Measurements from ENCODE around the gene UVSSA. TPM values are rescaled to one million over a fixed set of nuclear protein-coding genes. Genes with fewer than 3 reads are reported as not detected.

The UVSSA gene
- total RNA-seq, 1 donor from 2014 or later, result 22.8 TPM

DNA sequence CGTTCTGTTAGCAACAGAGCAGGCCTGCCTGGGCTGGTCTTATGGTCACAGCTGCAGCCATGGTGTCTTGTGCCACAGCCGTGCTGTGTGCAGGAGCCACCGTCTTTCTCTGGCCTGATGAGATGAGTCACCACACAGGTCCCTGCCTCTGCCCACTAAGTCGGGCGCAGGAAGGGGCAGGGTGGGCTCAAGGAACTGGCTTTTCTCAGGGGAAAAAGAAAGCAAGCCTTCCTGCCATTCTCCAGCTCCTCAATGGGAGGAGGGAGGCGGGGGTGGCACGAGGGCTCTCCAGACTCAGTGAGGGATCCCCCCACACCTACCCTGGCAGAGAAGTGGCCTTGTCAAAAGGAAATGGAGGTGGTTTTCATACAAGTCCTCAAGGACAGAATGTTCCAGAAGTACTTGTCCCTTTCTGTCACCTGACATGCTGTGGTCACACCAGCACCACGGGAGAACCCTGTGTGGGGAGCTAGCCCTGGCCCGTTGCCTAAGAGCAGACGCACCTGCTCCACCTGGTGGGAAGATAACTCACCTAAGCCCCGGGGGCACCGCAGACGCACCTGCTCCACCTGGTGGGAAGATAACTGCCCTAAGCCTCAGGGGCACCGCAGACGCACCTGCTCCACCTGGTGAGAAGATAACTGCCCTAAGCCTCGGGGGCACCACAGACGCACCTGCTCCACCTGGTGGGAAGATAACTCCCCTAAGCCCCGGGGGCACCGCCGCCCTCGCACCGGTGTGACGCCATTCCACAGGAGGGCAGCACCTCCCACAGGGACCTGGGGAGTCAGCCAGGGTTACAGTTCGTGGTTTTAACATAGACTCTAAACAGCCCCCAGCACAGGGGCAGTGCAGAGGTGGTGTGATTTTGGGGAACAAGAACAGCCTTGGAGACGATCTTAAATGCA is 18.5 kb downstream of the UVSSA start:
- TF ChIP-seq, protein P1, sequence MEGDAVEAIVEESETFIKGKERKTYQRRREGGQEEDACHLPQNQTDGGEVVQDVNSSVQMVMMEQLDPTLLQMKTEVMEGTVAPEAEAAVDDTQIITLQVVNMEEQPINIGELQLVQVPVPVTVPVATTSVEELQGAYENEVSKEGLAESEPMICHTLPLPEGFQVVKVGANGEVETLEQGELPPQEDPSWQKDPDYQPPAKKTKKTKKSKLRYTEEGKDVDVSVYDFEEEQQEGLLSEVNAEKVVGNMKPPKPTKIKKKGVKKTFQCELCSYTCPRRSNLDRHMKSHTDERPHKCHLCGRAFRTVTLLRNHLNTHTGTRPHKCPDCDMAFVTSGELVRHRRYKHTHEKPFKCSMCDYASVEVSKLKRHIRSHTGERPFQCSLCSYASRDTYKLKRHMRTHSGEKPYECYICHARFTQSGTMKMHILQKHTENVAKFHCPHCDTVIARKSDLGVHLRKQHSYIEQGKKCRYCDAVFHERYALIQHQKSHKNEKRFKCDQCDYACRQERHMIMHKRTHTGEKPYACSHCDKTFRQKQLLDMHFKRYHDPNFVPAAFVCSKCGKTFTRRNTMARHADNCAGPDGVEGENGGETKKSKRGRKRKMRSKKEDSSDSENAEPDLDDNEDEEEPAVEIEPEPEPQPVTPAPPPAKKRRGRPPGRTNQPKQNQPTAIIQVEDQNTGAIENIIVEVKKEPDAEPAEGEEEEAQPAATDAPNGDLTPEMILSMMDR (conservative IDR thresholded peaks at IDR 0.05), result no peak
- Mint-ChIP-seq H3K27me3 (ENCODE audit: low read depth) (no peaks in the 10 kb centered on the region), H3K4me3 (no peak overlapping the region), H3K4me1 (peaks cover 9% of the 10 kb centered on the region), H3K36me3 (ENCODE audit: low read depth) (no peaks in the 10 kb centered on the region), H3K27ac (ENCODE audit: unreplicated experiment) (no peak overlapping the region), H3K9me3 (no peaks in the 10 kb centered on the region)
- no peak for DNase-seq (ENCODE audit: low read depth, low spot score)

DNA sequence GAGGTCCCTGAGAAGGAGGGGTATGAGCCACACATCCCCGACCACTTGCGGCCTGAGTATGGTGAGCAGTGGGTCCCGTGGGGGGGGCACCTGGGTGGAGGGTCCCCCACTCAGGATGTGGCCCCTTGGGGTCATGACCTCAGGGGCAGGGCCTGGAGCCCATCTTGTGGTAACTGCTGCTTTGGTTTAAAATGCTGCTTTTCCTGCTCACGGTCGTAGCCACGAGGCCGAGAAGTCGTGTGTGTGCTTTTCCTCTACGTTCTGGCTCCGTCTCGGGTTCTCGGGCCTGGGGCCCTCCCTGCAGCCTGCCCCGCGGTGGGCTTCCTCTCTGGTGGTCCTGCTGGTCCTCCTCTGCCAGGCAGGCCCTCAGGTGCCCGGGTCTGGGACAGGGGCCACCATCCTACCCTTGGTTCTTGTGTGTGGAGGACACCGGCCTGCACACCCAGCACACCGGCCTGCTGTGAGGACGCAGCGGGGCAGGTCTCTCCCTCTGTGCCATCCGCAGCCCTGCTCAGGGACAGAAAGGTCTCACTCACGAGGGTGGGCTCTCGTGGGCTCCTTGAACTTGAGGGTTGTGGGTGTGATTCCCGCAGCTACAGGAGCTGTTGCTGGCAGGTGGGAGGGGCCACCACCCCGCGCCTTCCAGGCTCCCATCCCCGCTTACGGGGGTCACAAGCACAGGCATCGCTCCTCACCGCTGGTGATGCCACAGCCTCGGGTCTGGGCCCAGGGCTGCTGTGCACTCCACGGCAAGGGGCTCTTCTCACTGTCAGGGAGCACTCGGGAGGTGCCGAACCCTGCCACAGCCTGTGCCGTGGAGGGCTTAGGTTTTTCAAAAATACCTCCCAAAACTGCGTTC is 19.6 kb downstream of the UVSSA start:
- peaks cover 9% of the 10 kb centered on the region for H3K4me1 Mint-ChIP-seq
- DNase-seq (ENCODE audit: low read depth, low spot score), result no peak
- peaks cover 6% of the 10 kb centered on the region for H3K36me3 Mint-ChIP-seq (ENCODE audit: low read depth)
- no peaks in the 10 kb centered on the region for H3K9me3 Mint-ChIP-seq
- TF ChIP-seq, protein P1 (conservative IDR thresholded peaks at IDR 0.05), result no peak
- no peaks in the 10 kb centered on the region for H3K27me3 Mint-ChIP-seq (ENCODE audit: low read depth)
- H3K4me3 Mint-ChIP-seq, result no peak overlapping the region
- no peak overlapping the region for H3K27ac Mint-ChIP-seq (ENCODE audit: unreplicated experiment)

DNA sequence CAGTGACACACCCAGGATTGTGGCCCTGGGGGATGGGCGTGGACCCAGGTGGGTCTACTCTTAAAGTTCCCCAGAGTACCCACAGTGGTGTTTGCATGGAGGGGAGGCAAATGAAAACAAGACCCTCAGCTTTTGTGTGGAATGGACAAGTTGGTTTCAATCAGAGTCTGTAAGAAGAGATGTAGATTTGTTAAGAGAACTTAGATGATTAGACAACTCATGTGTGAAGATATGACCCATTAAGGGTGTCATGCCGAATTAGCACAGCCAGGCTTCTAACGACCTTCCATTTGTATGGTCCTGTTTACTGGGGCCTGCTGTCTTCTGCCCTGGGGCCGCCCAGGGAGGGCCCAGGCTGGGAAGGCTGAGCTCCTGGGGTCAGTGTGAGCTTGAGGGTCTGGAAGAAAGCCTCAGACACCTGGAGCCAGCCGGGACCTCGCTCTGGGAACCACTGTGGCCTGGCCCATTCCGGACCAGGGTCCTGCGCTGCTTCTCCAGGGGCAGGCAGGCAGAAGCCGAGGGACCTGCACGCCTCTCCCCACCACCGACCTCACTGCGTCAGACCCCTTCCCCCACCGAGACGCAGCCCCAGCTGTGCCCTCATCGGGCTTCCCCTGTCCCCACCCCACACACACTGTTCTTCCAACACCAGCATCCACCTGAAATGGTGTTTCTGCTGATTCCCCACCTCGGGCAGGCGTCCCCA is 20.4 kb downstream of the UVSSA start:
- no peaks in the 10 kb centered on the region for H3K27me3 Mint-ChIP-seq (ENCODE audit: low read depth)
- H3K9me3 Mint-ChIP-seq, result no peaks in the 10 kb centered on the region
- TF ChIP-seq, protein P1 (conservative IDR thresholded peaks at IDR 0.05), result no peak
- H3K27ac Mint-ChIP-seq (ENCODE audit: unreplicated experiment), result no peak overlapping the region
- H3K4me1 Mint-ChIP-seq, result peaks cover 9% of the 10 kb centered on the region
- no peak overlapping the region for H3K4me3 Mint-ChIP-seq
- DNase-seq (ENCODE audit: low read depth, low spot score), result no peak
- peaks cover 12% of the 10 kb centered on the region for H3K36me3 Mint-ChIP-seq (ENCODE audit: low read depth)

DNA sequence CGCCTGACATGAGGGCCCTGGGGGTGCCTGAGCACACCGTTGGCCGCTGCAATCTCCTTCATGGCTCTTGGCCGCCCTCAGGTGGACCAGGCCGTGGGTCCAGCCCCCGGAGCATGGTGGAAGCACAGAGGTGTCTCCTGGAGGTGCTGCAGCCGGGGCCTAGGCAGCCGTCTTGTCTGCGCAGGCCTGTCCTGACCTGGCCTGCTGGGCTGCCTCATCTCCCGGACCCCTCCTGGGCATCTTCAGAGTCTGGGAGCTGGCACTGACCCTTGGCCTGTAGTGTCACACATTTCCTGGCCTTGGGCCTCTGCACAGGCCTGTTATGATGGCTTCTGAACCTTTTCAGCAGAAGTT is 20.9 kb downstream of the UVSSA start:
- H3K9me3 Mint-ChIP-seq, result no peaks in the 10 kb centered on the region
- no peak overlapping the region for H3K27ac Mint-ChIP-seq (ENCODE audit: unreplicated experiment)
- H3K27me3 Mint-ChIP-seq (ENCODE audit: low read depth), result no peaks in the 10 kb centered on the region
- DNase-seq (ENCODE audit: low read depth, low spot score), result no peak
- peaks cover 15% of the 10 kb centered on the region for H3K36me3 Mint-ChIP-seq (ENCODE audit: low read depth)
- no peak overlapping the region for H3K4me3 Mint-ChIP-seq
- TF ChIP-seq, protein P1 (conservative IDR thresholded peaks at IDR 0.05), result no peak
- peaks cover 9% of the 10 kb centered on the region for H3K4me1 Mint-ChIP-seq

DNA sequence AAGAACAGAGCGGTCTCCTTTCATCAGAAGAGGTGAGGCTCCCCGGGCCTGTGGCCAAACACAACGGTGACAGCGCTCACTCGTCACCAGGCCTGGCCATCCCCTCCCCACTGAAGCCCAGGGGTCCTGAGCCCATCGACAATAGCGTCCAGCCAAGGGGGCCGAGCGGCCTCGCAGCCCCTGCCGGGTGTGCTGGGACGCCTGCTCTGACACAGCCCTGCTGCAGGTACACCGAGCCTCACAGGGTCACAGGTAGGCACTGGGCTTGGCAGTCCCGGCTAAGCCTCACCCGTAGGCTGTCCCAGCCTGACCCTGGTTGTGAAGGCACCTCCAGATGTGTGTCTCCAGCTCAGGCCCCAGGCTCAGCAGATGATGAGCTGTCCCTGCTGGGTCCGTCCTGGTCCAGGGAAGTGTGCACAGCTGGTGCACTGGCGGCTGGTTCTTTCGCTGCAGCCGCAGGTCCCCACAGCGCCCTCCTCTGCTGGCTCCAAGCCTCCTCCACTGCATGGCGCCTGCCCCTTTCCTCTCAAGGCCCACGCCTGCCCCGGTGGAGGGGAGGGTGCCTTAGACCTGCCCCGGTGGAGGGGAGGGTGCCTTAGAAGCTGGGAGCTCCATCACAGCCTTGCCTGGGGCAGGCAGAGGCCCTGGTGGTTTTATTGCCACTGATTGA is 21.5 kb downstream of the UVSSA start:
- no peak for DNase-seq (ENCODE audit: low read depth, low spot score)
- no peaks in the 10 kb centered on the region for H3K27me3 Mint-ChIP-seq (ENCODE audit: low read depth)
- no peaks in the 10 kb centered on the region for H3K9me3 Mint-ChIP-seq
- no peak overlapping the region for H3K4me3 Mint-ChIP-seq
- TF ChIP-seq, protein P1 (conservative IDR thresholded peaks at IDR 0.05), result no peak
- H3K27ac Mint-ChIP-seq (ENCODE audit: unreplicated experiment), result no peak overlapping the region
- H3K36me3 Mint-ChIP-seq (ENCODE audit: low read depth), result peaks cover 22% of the 10 kb centered on the region
- H3K4me1 Mint-ChIP-seq, result peaks cover 9% of the 10 kb centered on the region

Data from neural crest cell (in vitro differentiated cells).